GM23338 (cell line): ENCODE results near the gene BCDIN3D. TPM values are rescaled to one million over a fixed set of nuclear protein-coding genes. Genes with fewer than 3 reads are reported as not detected.

ENCODE experiments used
- ATAC-seq: fragments of 200-7000 bp; cut with Tn5 transposase; 3 replicates; pipeline ENCODE4 v1.9.1; 2020
- DNase-seq: peaks from one replicate; pipeline ENCODE4 v3.0.0-alpha.2; 2015; ENCODE audit warnings: low spot score
- H2AFZ ChIP-seq: fragments of 200-600 bp; sonication (generic); 2 replicates; pipeline ENCODE4 v1.8.0; 2016; ENCODE audit warnings: antibody characterized with exemption, mild to moderate bottlenecking, moderate library complexity
- H3F3A ChIP-seq: fragments of 200-600 bp; sonication (generic); replicated peaks from 2 replicates; pipeline ENCODE4 v1.8.0; 2017; ENCODE audit warnings: antibody characterized with exemption, mixed run types, low read depth
- H3K27ac ChIP-seq: fragments of 200-600 bp; sonication (generic); 2 replicates; pipeline ENCODE4 v1.6.1; 2016; ENCODE audit warnings: low read depth
- H3K27me3 ChIP-seq: fragments of 200-600 bp; sonication (generic); 2 replicates; pipeline ENCODE4 v1.8.0; 2016; ENCODE audit warnings: mild to moderate bottlenecking, mixed run types, moderate library complexity; ENCODE audit not compliant: insufficient read depth
- H3K36me3 ChIP-seq: fragments of 200-600 bp; sonication (generic); 2 replicates; pipeline ENCODE4 v1.8.0; 2016; ENCODE audit warnings: mild to moderate bottlenecking; ENCODE audit not compliant: insufficient read depth
- H3K4me1 ChIP-seq: fragments of 200-600 bp; sonication (generic); 2 replicates; pipeline ENCODE4 v1.8.0; 2016; ENCODE audit warnings: mild to moderate bottlenecking, moderate library complexity; ENCODE audit not compliant: insufficient read depth
- H3K4me2 ChIP-seq: fragments of 200-600 bp; sonication (generic); 2 replicates; pipeline ENCODE4 v1.7.1; 2017; ENCODE audit warnings: mixed run types
- H3K4me3 ChIP-seq: fragments of 200-600 bp; sonication (generic); 2 replicates; pipeline ENCODE4 v1.6.1; 2016; ENCODE audit warnings: mixed run types
- H3K79me2 ChIP-seq: fragments of 200-600 bp; sonication (generic); replicated peaks from 2 replicates; pipeline ENCODE4 v1.8.0; 2017; ENCODE audit warnings: mild to moderate bottlenecking; ENCODE audit not compliant: insufficient read depth
- H3K9me2 ChIP-seq: fragments of 200-600 bp; sonication (generic); 2 replicates; pipeline ENCODE4 v1.8.0; 2017; ENCODE audit not compliant: insufficient read depth
- H4K20me1 ChIP-seq: fragments of 200-600 bp; sonication (generic); replicated peaks from 2 replicates; pipeline ENCODE4 v1.8.0; 2017; ENCODE audit warnings: mild to moderate bottlenecking; ENCODE audit not compliant: insufficient read depth
- H3K27ac Mint-ChIP-seq: 2 replicates; pipeline ENCODE4 v1.8.0; 2020; ENCODE audit warnings: inconsistent platforms, mild to moderate bottlenecking, moderate library complexity, mixed read lengths
- H3K27me3 Mint-ChIP-seq: 3 replicates; pipeline ENCODE4 v1.8.0; 2022; ENCODE audit warnings: low read depth, mild to moderate bottlenecking, moderate library complexity, mixed read lengths, inconsistent platforms; ENCODE audit not compliant: insufficient read depth, poor library complexity
- H3K36me3 Mint-ChIP-seq: 3 replicates; pipeline ENCODE4 v1.8.0; 2021; ENCODE audit warnings: low read depth, mild to moderate bottlenecking, inconsistent platforms, moderate library complexity, mixed read lengths
- H3K4me1 Mint-ChIP-seq: 3 replicates; pipeline ENCODE4 v1.8.0; 2020; ENCODE audit warnings: mild to moderate bottlenecking, inconsistent platforms, mixed read lengths
- H3K4me3 Mint-ChIP-seq: 3 replicates; pipeline ENCODE4 v1.8.0; 2021; ENCODE audit warnings: moderate library complexity, mild to moderate bottlenecking, inconsistent platforms, mixed read lengths
- H3K9me3 Mint-ChIP-seq: 3 replicates; pipeline ENCODE4 v1.8.0; 2020; ENCODE audit warnings: moderate library complexity, mild to moderate bottlenecking, inconsistent platforms, mixed read lengths
- CREB1 ChIP-seq: fragments of 250-450 bp; sonication (Bioruptor Pico); IDR thresholded peaks from 2 replicates; pipeline ENCODE4 v1.5.0; 2020; ENCODE audit warnings: low read depth, mild to moderate bottlenecking, moderate library complexity
- POLR2AphosphoS5 ChIP-seq: IDR thresholded peaks from 2 replicates; pipeline ENCODE4 v1.6.1; 2016; ENCODE audit warnings: antibody characterized with exemption, low read depth
- ZNF114 ChIP-seq: fragments of 250-450 bp; sonication (Bioruptor Pico); IDR thresholded peaks from 2 replicates; pipeline ENCODE4 v1.5.0; 2020; ENCODE audit warnings: mild to moderate bottlenecking, moderate library complexity
- ZNF331 ChIP-seq: fragments of 250-450 bp; sonication (Bioruptor Pico); IDR thresholded peaks from 2 replicates; pipeline ENCODE4 v1.5.0; 2020; ENCODE audit warnings: low read depth, mild to moderate bottlenecking, moderate library complexity
- polyA plus RNA-seq: library from polyadenylated mRNA; unstranded; fragments of >200 nt; fragmentation: Nextera tagmentation; extraction: Ambion mirVana; gene quantifications from 2 replicates; pipeline ENCODE4 v1.2.1, GENCODE V29; 2016
- total RNA-seq: library from RNA; depleted of rRNA; stranded (reverse); fragments of >200 nt; shearing (Covaris generic); gene quantifications from 2 replicates; pipeline ENCODE4 v1.2.3, GENCODE V29; 2014
- TF ChIP-seq, protein P1 (sequence below): fragments of 250-450 bp; sonication (Bioruptor Pico); IDR thresholded peaks from 2 replicates; pipeline ENCODE4 v1.5.0; 2020; ENCODE audit warnings: mild to moderate bottlenecking, moderate library complexity
- TF ChIP-seq, protein P2 (sequence below): IDR thresholded peaks from 2 replicates; pipeline ENCODE4 v1.6.1; 2016; ENCODE audit warnings: antibody characterized with exemption
- TF ChIP-seq, protein P3 (sequence below), 2 experiments: fragments of 200-600 bp in 1 of 2; sonication (generic) in 1 of 2; conservative IDR thresholded peaks; 2 replicates each; pipeline versions ENCODE4 v1.5.1 to v1.6.1; 2016 to 2017; ENCODE audit warnings: antibody characterized with exemption in 2 of 2, low read depth in 2 of 2, mild to moderate bottlenecking in 2 of 2, moderate library complexity in 1 of 2

BCDIN3D gene
- total and polyA plus RNA-seq, 2 experiments from 2014 or later = 1.4 to 1.8 TPM

DNA sequence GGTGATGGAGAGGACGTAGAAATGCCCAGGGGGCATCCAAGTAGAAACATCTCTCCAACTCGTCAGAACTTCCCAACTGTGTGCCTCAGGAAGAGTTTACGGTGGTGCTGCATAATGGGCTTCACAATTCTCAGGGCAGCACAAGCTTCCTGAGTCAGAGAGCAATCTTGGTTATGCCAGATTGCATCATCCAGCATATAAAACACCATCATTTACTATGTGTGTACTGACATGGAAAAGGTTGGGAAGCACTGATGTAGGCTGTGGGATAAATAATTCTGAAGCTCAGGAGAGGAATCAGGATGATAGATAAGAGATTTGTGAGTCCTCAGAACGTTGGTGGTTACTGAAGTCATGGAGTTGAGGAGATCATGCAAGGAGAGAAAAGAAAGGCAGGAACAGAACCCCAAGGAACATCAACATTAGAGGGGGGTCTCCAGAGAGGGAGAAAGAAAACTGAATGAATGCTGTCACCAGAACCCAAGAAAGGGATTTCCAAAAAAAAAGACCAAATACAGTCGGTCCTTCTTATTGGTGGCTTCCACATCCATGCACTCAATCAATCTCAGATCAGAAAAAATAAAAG lies 10.0 kb downstream of the BCDIN3D start (continued):
- TF ChIP-seq, protein P1, sequence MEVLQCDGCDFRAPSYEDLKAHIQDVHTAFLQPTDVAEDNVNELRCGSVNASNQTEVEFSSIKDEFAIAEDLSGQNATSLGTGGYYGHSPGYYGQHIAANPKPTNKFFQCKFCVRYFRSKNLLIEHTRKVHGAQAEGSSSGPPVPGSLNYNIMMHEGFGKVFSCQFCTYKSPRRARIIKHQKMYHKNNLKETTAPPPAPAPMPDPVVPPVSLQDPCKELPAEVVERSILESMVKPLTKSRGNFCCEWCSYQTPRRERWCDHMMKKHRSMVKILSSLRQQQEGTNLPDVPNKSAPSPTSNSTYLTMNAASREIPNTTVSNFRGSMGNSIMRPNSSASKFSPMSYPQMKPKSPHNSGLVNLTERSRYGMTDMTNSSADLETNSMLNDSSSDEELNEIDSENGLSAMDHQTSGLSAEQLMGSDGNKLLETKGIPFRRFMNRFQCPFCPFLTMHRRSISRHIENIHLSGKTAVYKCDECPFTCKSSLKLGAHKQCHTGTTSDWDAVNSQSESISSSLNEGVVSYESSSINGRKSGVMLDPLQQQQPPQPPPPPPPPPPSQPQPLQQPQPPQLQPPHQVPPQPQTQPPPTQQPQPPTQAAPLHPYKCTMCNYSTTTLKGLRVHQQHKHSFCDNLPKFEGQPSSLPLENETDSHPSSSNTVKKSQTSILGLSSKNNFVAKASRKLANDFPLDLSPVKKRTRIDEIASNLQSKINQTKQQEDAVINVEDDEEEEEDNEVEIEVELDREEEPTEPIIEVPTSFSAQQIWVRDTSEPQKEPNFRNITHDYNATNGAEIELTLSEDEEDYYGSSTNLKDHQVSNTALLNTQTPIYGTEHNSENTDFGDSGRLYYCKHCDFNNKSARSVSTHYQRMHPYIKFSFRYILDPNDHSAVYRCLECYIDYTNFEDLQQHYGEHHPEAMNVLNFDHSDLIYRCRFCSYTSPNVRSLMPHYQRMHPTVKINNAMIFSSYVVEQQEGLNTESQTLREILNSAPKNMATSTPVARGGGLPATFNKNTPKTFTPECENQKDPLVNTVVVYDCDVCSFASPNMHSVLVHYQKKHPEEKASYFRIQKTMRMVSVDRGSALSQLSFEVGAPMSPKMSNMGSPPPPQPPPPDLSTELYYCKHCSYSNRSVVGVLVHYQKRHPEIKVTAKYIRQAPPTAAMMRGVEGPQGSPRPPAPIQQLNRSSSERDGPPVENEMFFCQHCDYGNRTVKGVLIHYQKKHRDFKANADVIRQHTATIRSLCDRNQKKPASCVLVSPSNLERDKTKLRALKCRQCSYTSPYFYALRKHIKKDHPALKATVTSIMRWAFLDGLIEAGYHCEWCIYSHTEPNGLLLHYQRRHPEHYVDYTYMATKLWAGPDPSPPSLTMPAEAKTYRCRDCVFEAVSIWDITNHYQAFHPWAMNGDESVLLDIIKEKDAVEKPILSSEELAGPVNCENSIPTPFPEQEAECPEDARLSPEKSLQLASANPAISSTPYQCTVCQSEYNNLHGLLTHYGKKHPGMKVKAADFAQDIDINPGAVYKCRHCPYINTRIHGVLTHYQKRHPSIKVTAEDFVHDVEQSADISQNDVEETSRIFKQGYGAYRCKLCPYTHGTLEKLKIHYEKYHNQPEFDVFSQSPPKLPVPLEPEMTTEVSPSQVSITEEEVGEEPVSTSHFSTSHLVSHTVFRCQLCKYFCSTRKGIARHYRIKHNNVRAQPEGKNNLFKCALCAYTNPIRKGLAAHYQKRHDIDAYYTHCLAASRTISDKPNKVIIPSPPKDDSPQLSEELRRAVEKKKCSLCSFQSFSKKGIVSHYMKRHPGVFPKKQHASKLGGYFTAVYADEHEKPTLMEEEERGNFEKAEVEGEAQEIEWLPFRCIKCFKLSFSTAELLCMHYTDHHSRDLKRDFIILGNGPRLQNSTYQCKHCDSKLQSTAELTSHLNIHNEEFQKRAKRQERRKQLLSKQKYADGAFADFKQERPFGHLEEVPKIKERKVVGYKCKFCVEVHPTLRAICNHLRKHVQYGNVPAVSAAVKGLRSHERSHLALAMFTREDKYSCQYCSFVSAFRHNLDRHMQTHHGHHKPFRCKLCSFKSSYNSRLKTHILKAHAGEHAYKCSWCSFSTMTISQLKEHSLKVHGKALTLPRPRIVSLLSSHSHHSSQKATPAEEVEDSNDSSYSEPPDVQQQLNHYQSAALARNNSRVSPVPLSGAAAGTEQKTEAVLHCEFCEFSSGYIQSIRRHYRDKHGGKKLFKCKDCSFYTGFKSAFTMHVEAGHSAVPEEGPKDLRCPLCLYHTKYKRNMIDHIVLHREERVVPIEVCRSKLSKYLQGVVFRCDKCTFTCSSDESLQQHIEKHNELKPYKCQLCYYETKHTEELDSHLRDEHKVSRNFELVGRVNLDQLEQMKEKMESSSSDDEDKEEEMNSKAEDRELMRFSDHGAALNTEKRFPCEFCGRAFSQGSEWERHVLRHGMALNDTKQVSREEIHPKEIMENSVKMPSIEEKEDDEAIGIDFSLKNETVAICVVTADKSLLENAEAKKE (CRISPR knock-in tag) = no peak
- TF ChIP-seq, protein P2, sequence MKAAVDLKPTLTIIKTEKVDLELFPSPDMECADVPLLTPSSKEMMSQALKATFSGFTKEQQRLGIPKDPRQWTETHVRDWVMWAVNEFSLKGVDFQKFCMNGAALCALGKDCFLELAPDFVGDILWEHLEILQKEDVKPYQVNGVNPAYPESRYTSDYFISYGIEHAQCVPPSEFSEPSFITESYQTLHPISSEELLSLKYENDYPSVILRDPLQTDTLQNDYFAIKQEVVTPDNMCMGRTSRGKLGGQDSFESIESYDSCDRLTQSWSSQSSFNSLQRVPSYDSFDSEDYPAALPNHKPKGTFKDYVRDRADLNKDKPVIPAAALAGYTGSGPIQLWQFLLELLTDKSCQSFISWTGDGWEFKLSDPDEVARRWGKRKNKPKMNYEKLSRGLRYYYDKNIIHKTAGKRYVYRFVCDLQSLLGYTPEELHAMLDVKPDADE = no peak
- TF ChIP-seq CREB1 = no peak
- no peak for TF ChIP-seq POLR2AphosphoS5
- no peak for TF ChIP-seq ZNF331 (CRISPR knock-in tag)
- TF ChIP-seq ZNF114 (CRISPR knock-in tag) = no peak

DNA sequence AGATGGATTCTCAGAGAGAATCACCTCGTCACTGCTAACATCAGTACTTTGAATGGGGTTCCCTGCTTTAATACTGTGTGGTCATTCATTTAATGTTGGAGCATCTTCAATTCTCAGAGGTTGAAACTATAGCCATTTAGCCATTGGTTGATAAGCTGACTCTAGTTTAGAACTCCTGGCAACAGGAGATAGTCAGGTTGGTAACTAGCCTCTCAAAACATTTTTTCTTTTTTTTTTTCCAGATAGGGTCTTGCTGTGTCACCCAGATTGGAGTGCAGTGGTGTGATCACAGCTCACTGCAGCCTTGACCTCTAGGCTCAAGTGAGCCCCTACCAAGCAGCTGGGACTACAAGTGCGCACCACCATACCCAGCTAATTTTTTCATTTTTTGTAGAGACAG lies 11.2 kb downstream of the BCDIN3D start:
- peaks cover 11% of the 10 kb centered on the region for H3K27me3 Mint-ChIP-seq
- Histone ChIP-seq H3K4me3 (no peak overlapping the region), H4K20me1 (peaks cover 2% of the 10 kb centered on the region), H3K27ac (no peak overlapping the region), H3K4me1 (peaks cover 9% of the 10 kb centered on the region), H3F3A (0 out of 2 replicates have a peak, but pooled peaks cover 6% of the 10 kb centered on the region), H3K79me2 (peaks cover 9% of the 10 kb centered on the region), H3K4me2 (no peak overlapping the region), H3K27me3 (no peaks in the 10 kb centered on the region), H3K9me2 (no peaks in the 10 kb centered on the region), H2AFZ (no peak overlapping the region), H3K36me3 (no peaks in the 10 kb centered on the region)
- H3K36me3 Mint-ChIP-seq = no peaks in the 10 kb centered on the region; the same call in 2 of the 3 replicates
- no peak overlapping the region for H3K4me3 Mint-ChIP-seq
- DNase-seq = no peak
- peaks cover 15% of the 10 kb centered on the region for H3K4me1 Mint-ChIP-seq
- no peak for ATAC-seq
- H3K9me3 Mint-ChIP-seq = no peaks in the 10 kb centered on the region
- no peak overlapping the region for H3K27ac Mint-ChIP-seq
- TF ChIP-seq CREB1 = no peak
- TF ChIP-seq, protein P3, sequence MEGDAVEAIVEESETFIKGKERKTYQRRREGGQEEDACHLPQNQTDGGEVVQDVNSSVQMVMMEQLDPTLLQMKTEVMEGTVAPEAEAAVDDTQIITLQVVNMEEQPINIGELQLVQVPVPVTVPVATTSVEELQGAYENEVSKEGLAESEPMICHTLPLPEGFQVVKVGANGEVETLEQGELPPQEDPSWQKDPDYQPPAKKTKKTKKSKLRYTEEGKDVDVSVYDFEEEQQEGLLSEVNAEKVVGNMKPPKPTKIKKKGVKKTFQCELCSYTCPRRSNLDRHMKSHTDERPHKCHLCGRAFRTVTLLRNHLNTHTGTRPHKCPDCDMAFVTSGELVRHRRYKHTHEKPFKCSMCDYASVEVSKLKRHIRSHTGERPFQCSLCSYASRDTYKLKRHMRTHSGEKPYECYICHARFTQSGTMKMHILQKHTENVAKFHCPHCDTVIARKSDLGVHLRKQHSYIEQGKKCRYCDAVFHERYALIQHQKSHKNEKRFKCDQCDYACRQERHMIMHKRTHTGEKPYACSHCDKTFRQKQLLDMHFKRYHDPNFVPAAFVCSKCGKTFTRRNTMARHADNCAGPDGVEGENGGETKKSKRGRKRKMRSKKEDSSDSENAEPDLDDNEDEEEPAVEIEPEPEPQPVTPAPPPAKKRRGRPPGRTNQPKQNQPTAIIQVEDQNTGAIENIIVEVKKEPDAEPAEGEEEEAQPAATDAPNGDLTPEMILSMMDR (conservative IDR thresholded peaks at IDR 0.05; ENCODE audit: low read depth in 2 of 2) = no peak
